Panc1 (cell line): ENCODE results near the gene RADIL. TPM values are rescaled to one million over a fixed set of nuclear protein-coding genes. Genes with fewer than 3 reads are reported as not detected.

Experiments
- ATAC-seq: fragments of 200-7000 bp; cut with Tn5 transposase; 2 replicates; pipeline ENCODE4 v1.9.1; 2020; ENCODE audit warnings: mild to moderate bottlenecking, moderate library complexity
- BruUV-seq: library from RNA; stranded (reverse); fragments of 400-500 nt; replicated peaks from 2 replicates; lab custom pipeline; 2021; lab: Mats Ljungman, UMichigan
- CTCF ChIA-PET: fragments of 300-600 bp; sonication (Branson Sonifier 250); formaldehyde crosslinking; loops from one replicate; lab custom pipeline; 2022; ENCODE audit warnings: antibody characterized with exemption; lab: Charles Lee
- POLR2A ChIA-PET: fragments of 300-600 bp; sonication (Branson Sonifier 250); formaldehyde crosslinking; loops from one replicate; lab custom pipeline; 2022; ENCODE audit warnings: antibody characterized with exemption; lab: Charles Lee
- DNase-seq: peaks from one replicate; pipeline ENCODE4 v3.0.0-alpha.2; 2010; ENCODE audit warnings: low read depth, low spot score
- H3K27ac ChIP-seq: 2 replicates; pipeline ENCODE4 v1.5.1; 2011; ENCODE audit warnings: mild to moderate bottlenecking, low read length, inconsistent platforms
- H3K27me3 ChIP-seq: fragments of 200-500 bp; sonication (Bioruptor generic); 2 replicates; pipeline ENCODE4 v1.6.0; 2014; ENCODE audit warnings: low read length, inconsistent platforms; ENCODE audit not compliant: control insufficient read depth, insufficient read depth
- H3K36me3 ChIP-seq: fragments of 200-500 bp; sonication (Bioruptor generic); 2 replicates; pipeline ENCODE4 v1.5.1; 2014; ENCODE audit warnings: inconsistent platforms, mild to moderate bottlenecking, low read length, moderate library complexity; ENCODE audit not compliant: control insufficient read depth, insufficient read depth
- H3K4me1 ChIP-seq: 2 replicates; pipeline ENCODE4 v1.5.1; 2011; ENCODE audit warnings: inconsistent platforms, mild to moderate bottlenecking, low read length, moderate library complexity; ENCODE audit not compliant: control insufficient read depth, insufficient read depth
- H3K4me3 ChIP-seq, 2 experiments: 2 replicates each; pipeline ENCODE4 v1.5.1; 2011 to 2012; ENCODE audit warnings: low read depth in 2 of 2, low read length in 2 of 2, mild to moderate bottlenecking in 2 of 2, inconsistent platforms in 1 of 2, moderate library complexity in 1 of 2
- H3K9me3 ChIP-seq: fragments of 200-500 bp; sonication (Bioruptor generic); 2 replicates; pipeline ENCODE4 v1.5.1; 2014; ENCODE audit warnings: low read depth, mild to moderate bottlenecking, inconsistent platforms, low read length, moderate library complexity; ENCODE audit not compliant: control insufficient read depth, insufficient read depth
- CTCF ChIP-seq: fragments of 450-650 bp; IDR thresholded peaks from 2 replicates; pipeline ENCODE4 v1.5.1; 2017; ENCODE audit warnings: mild to moderate bottlenecking
- POLR2AphosphoS5 ChIP-seq: IDR thresholded peaks from 2 replicates; pipeline ENCODE4 v1.6.1; 2012; ENCODE audit warnings: mild to moderate bottlenecking, low read depth, low read length, moderate library complexity
- REST ChIP-seq, 2 experiments: IDR thresholded peaks; 2 replicates each; pipeline ENCODE4 v1.6.1; 2011 to 2012; ENCODE audit warnings: low read depth in 2 of 2, control low read depth in 1 of 2, low read length in 1 of 2, mild to moderate bottlenecking in 1 of 2, moderate library complexity in 1 of 2; ENCODE audit not compliant: insufficient read depth in 1 of 2
- SIN3A ChIP-seq: IDR thresholded peaks from 2 replicates; pipeline ENCODE4 v1.6.1; 2012; ENCODE audit warnings: low read depth, mild to moderate bottlenecking, low read length, moderate library complexity, borderline replicate concordance; ENCODE audit not compliant: insufficient read depth
- TCF7L2 ChIP-seq: IDR thresholded peaks from 2 replicates; pipeline ENCODE4 v1.6.1; 2011; ENCODE audit warnings: mild to moderate bottlenecking, low read depth, low read length, inconsistent platforms
- in situ Hi-C: cut with HindIII; loops from 2 replicates; pipeline ENCODE4 v1.10.0; 2016; ENCODE audit warnings: low sequenced_read_pairs, low pct_unique_long_range_greater_than_20kb
- intact Hi-C: fragments of 100-400 bp; cut with micrococcal nuclease; formaldehyde crosslinking; loops from one replicate; pipeline ENCODE4 v1.10.0; 2022; ENCODE audit not compliant: unreplicated experiment
- total RNA-seq: library from RNA; stranded (reverse); gene quantifications from one replicate; pipeline ENCODE4 v1.2.1, GENCODE V29; 2021; ENCODE audit not compliant: unreplicated experiment

Gene RADIL
- total RNA-seq, 1 experiment from 2014 or later = 1.3 TPM

- H3K4me1 ChIP-seq = peaks cover 23% of the 10 kb centered on the region
- CTCF ChIA-PET = no interaction called here
- H3K27ac ChIP-seq = peak overlapping the region; percentile 93
- ATAC-seq = no peak
- POLR2A ChIA-PET = no interaction called here
- H3K27me3 ChIP-seq = no peaks in the 10 kb centered on the region
- peak overlapping the region; percentile 85 to 98; a peak in 3 of 4 replicates for H3K4me3 ChIP-seq
- peaks cover 2% of the 10 kb centered on the region; the same call in 1 of the 2 replicates for H3K36me3 ChIP-seq
- in situ Hi-C loops (no loop called here), intact Hi-C loops (no loop called here)
- TF ChIP-seq CTCF (no peak), REST (IDR thresholded peaks at IDR 0.05; ENCODE audit: insufficient read depth in 1 of 2, low read depth in 2 of 2, low read length in 1 of 2) (no peak), POLR2AphosphoS5 (no peak), TCF7L2 (no peak), SIN3A (no peak)
- H3K9me3 ChIP-seq = no peaks in the 10 kb centered on the region
- no peak for DNase-seq
- no TSS peak for BruUV-seq
Measured at GRCh38 chr7:4774007-4774406, 109.5 kb downstream of the RADIL start.

GRCh38 chr7:4772306-4772705, 111.2 kb downstream of the RADIL start:
- peaks cover 2% of the 10 kb centered on the region; the same call in 1 of the 2 replicates for H3K36me3 ChIP-seq
- in situ Hi-C loops (no loop called here), intact Hi-C loops (no loop called here)
- ChIA-PET CTCF (no interaction called here), POLR2A (no interaction called here)
- peaks cover 23% of the 10 kb centered on the region for H3K4me1 ChIP-seq
- DNase-seq (no peak), ATAC-seq (no peak)
- no peak overlapping the region for H3K4me3 ChIP-seq
- no peak overlapping the region for H3K27ac ChIP-seq
- H3K9me3 ChIP-seq = no peaks in the 10 kb centered on the region
- no peak for TF ChIP-seq REST (IDR thresholded peaks at IDR 0.05; ENCODE audit: insufficient read depth in 1 of 2, low read depth in 2 of 2, low read length in 1 of 2)
- TF ChIP-seq POLR2AphosphoS5 = no peak
- no peaks in the 10 kb centered on the region for H3K27me3 ChIP-seq
- no TSS peak for BruUV-seq
